Esophagus muscularis mucosa (tissue), 3 donors: ENCODE data around the gene ATP10A.

Experiments used
- POLR2A ChIP-seq: fragments of 450-650 bp; IDR thresholded peaks from one replicate; pipeline ENCODE4 v1.6.1; 2017; ENCODE audit warnings: antibody characterized with exemption, moderate library complexity, mild to moderate bottlenecking, low read depth
- POLR2AphosphoS5 ChIP-seq, 2 donors: sonication (generic); formaldehyde crosslinking; IDR thresholded peaks; one replicate each; pipeline ENCODE4 v1.6.1; 2017; ENCODE audit warnings: antibody characterized with exemption in 2 of 2
- TF ChIP-seq, protein P1 (sequence below), 3 experiments: fragments of 200-600 bp in 2 of 3; fragments of 450-650 bp in 1 of 3; sonication (generic) in 2 of 3; IDR thresholded peaks; one replicate each; pipeline ENCODE4 v1.5.1; 2017 to 2019; ENCODE audit warnings: antibody characterized with exemption in 3 of 3, mild to moderate bottlenecking in 2 of 3, moderate library complexity in 1 of 3

DNA sequence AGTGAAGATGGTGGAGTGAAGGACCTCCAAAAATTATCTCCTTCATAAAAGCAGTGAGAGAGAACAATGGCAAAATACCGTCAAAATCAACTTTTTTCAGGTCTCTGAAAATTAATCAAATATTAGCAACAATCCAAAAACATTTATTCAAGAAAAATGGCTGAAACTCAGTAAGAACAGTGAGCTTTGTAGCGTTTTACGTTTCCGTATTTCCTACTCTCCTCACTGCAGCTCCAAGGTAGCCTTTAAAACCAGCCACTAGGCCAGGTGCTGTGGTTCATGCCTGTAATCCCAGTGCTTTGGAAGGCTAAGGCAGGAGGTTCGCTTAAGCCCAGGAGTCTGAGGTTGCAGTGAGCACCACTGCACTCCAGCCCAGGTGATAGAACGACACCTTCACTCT is 38.5 kb downstream of the ATP10A start:
- TF ChIP-seq, protein P1, sequence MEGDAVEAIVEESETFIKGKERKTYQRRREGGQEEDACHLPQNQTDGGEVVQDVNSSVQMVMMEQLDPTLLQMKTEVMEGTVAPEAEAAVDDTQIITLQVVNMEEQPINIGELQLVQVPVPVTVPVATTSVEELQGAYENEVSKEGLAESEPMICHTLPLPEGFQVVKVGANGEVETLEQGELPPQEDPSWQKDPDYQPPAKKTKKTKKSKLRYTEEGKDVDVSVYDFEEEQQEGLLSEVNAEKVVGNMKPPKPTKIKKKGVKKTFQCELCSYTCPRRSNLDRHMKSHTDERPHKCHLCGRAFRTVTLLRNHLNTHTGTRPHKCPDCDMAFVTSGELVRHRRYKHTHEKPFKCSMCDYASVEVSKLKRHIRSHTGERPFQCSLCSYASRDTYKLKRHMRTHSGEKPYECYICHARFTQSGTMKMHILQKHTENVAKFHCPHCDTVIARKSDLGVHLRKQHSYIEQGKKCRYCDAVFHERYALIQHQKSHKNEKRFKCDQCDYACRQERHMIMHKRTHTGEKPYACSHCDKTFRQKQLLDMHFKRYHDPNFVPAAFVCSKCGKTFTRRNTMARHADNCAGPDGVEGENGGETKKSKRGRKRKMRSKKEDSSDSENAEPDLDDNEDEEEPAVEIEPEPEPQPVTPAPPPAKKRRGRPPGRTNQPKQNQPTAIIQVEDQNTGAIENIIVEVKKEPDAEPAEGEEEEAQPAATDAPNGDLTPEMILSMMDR (IDR thresholded peaks at IDR 0.05), result no peak
- TF ChIP-seq POLR2A, result no peak
- TF ChIP-seq POLR2AphosphoS5 (IDR thresholded peaks at IDR 0.05), result no peak
